Measurements from ENCODE around the gene TSPEAR. TPM values are rescaled to one million over a fixed set of nuclear protein-coding genes. Genes with fewer than 3 reads are reported as not detected.
A peak's percentile ranks its signal among the peaks of the same experiment; 100 is the strongest.

Gene TSPEAR
- total RNA-seq, 1 experiment from 2014 or later: 2.1 TPM

GRCh38 chr21:44515359-44516165, 195.8 kb downstream of the TSPEAR start:
- 0 out of 2 replicates have a peak, but pooled peaks cover 5% of the 10 kb centered on the region for H3K4me1 Mint-ChIP-seq
- no peaks in the 10 kb centered on the region for H3K36me3 Mint-ChIP-seq
- H3K4me3 Mint-ChIP-seq: no peak overlapping the region
- H3K27ac Mint-ChIP-seq: peak overlapping the region; percentile 1
- ChIA-PET POLR2A (no interaction called here), CTCF (interaction anchor here (0.6 to 1.5 kb wide), 3 partner anchors 233 to 277 kb away, joined by 3 to 5 read pairs (median 3); no protein-coding TSS in a partner anchor)
- ATAC-seq (no peak), DNase-seq (ENCODE audit: low spot score) (no peak)
- H3K9me3 Mint-ChIP-seq: peaks cover 10% of the 10 kb centered on the region
- no peaks in the 10 kb centered on the region; the same call in 1 of the 2 replicates for H3K27me3 Mint-ChIP-seq (ENCODE audit: low read depth)
- TF ChIP-seq ZNF281 (CRISPR knock-in tag; IDR thresholded peaks at IDR 0.05) (no peak), PRRX2 (CRISPR knock-in tag; IDR thresholded peaks at IDR 0.05) (no peak), NR1H2 (CRISPR knock-in tag; IDR thresholded peaks at IDR 0.05) (no peak)

- H3K27ac Mint-ChIP-seq: no peak overlapping the region
- DNase-seq (ENCODE audit: low spot score) (no peak), ATAC-seq (no peak)
- peaks cover 5% of the 10 kb centered on the region; the same call in 1 of the 2 replicates for H3K4me1 Mint-ChIP-seq
- no peaks in the 10 kb centered on the region for H3K36me3 Mint-ChIP-seq
- CTCF ChIA-PET: interaction anchor here (0.6 kb wide), 1 partner anchor 269 kb away, joined by 3 read pairs; no protein-coding TSS in a partner anchor
- POLR2A ChIA-PET: no interaction called here
- H3K4me3 Mint-ChIP-seq: no peak overlapping the region
- TF ChIP-seq TCF7 (CRISPR knock-in tag; IDR thresholded peaks at IDR 0.05; ENCODE audit: low read depth): no peak
- TF ChIP-seq ATF2 (CRISPR knock-in tag; IDR thresholded peaks at IDR 0.05; ENCODE audit: borderline replicate concordance, low read depth): no peak
- TF ChIP-seq OVOL2 (CRISPR knock-in tag; IDR thresholded peaks at IDR 0.05; ENCODE audit: borderline replicate concordance): no peak
- no peak for TF ChIP-seq CDX4 (CRISPR knock-in tag; IDR thresholded peaks at IDR 0.05; ENCODE audit: borderline replicate concordance)
- no peak for TF ChIP-seq ESRRA (CRISPR knock-in tag; IDR thresholded peaks at IDR 0.05; ENCODE audit: borderline replicate concordance)
- 0 out of 2 replicates have a peak, but pooled peaks have one; percentile 30 for TF ChIP-seq GABPB1 (CRISPR knock-in tag; IDR thresholded peaks at IDR 0.05)
- TF ChIP-seq E2F4 (CRISPR knock-in tag; IDR thresholded peaks at IDR 0.05; ENCODE audit: borderline replicate concordance, low read depth): no peak
- peaks cover 10% of the 10 kb centered on the region for H3K9me3 Mint-ChIP-seq
- no peaks in the 10 kb centered on the region; the same call in 1 of the 2 replicates for H3K27me3 Mint-ChIP-seq (ENCODE audit: low read depth)
These were observed 196.5 kb downstream of the TSPEAR start for GRCh38 chr21:44514746-44515358.

- no peak overlapping the region for H3K27ac Mint-ChIP-seq
- POLR2A ChIA-PET: no interaction called here
- no peak for TF ChIP-seq AFF4 (CRISPR knock-in tag; IDR thresholded peaks at IDR 0.05; ENCODE audit: borderline replicate concordance)
- no peak for TF ChIP-seq ERG (CRISPR knock-in tag; IDR thresholded peaks at IDR 0.05)
- TF ChIP-seq ZNF532 (CRISPR knock-in tag; IDR thresholded peaks at IDR 0.05; ENCODE audit: borderline replicate concordance): no peak
These were observed 197.2 kb downstream of the TSPEAR start for GRCh38 chr21:44514218-44514520.

More at GRCh38 chr21:44514218-44514520, 197.2 kb downstream of the TSPEAR start:
- H3K4me1 Mint-ChIP-seq: peaks cover 5% of the 10 kb centered on the region; the same call in 1 of the 2 replicates
- H3K27me3 Mint-ChIP-seq (ENCODE audit: low read depth): no peaks in the 10 kb centered on the region; the same call in 1 of the 2 replicates
- H3K36me3 Mint-ChIP-seq: no peaks in the 10 kb centered on the region
- DNase-seq (ENCODE audit: low spot score) (no peak), ATAC-seq (no peak)
- no peak overlapping the region for H3K4me3 Mint-ChIP-seq
- peaks cover 10% of the 10 kb centered on the region for H3K9me3 Mint-ChIP-seq
- CTCF ChIA-PET: no interaction called here
